Activated T-cell treated with anti-CD3 and anti-CD28 coated beads, Interleukin-2, amount 50 U/mL, for 72 hours (primary cell): ENCODE results near the gene CD74. TPM values are rescaled to one million over a fixed set of nuclear protein-coding genes. Genes with fewer than 3 reads are reported as not detected.

ENCODE experiments used
- ATAC-seq, 2 donors: fragments of 150-1000 bp; cut with Tn5 transposase; replicated peaks in 1 of 2; 2 replicates each; pipeline ENCODE4 v1.10.0; 2021; ENCODE audit warnings: moderate library complexity in 2 of 2, mild to moderate bottlenecking in 1 of 2
- DNase-seq, 2 donors: peaks; one replicate each; pipeline ENCODE4 v3.0.0; 2021 to 2022; ENCODE audit warnings: mixed read lengths in 1 of 2
- H3K27ac Mint-ChIP-seq: one replicate; pipeline ENCODE4 v1.8.0; 2022; ENCODE audit warnings: mild to moderate bottlenecking, moderate library complexity, mixed read lengths
- H3K27me3 Mint-ChIP-seq: one replicate; pipeline ENCODE4 v1.8.0; 2022; ENCODE audit warnings: low read depth, mixed read lengths
- H3K36me3 Mint-ChIP-seq, 2 donors: one replicate each; pipeline ENCODE4 v1.8.0; 2022; ENCODE audit warnings: mixed read lengths in 2 of 2, mild to moderate bottlenecking in 1 of 2; ENCODE audit not compliant: insufficient read depth in 2 of 2
- H3K4me1 Mint-ChIP-seq: one replicate; pipeline ENCODE4 v1.8.0; 2022; ENCODE audit warnings: low read depth, mixed read lengths
- H3K4me3 Mint-ChIP-seq, 2 donors: one replicate each; pipeline ENCODE4 v1.8.0; 2022; ENCODE audit warnings: mild to moderate bottlenecking in 2 of 2, mixed read lengths in 2 of 2, moderate library complexity in 2 of 2
- H3K9me3 Mint-ChIP-seq, 2 donors: one replicate each; pipeline ENCODE4 v1.8.0; 2022; ENCODE audit warnings: mixed read lengths in 2 of 2
- total RNA-seq, 2 donors: library from RNA; stranded (reverse); gene quantifications; one replicate each; pipeline ENCODE4 v1.2.3, GENCODE V29; 2022

CD74 gene
- total RNA-seq, 2 donors from 2014 or later, result 363 to 455 TPM

DNA sequence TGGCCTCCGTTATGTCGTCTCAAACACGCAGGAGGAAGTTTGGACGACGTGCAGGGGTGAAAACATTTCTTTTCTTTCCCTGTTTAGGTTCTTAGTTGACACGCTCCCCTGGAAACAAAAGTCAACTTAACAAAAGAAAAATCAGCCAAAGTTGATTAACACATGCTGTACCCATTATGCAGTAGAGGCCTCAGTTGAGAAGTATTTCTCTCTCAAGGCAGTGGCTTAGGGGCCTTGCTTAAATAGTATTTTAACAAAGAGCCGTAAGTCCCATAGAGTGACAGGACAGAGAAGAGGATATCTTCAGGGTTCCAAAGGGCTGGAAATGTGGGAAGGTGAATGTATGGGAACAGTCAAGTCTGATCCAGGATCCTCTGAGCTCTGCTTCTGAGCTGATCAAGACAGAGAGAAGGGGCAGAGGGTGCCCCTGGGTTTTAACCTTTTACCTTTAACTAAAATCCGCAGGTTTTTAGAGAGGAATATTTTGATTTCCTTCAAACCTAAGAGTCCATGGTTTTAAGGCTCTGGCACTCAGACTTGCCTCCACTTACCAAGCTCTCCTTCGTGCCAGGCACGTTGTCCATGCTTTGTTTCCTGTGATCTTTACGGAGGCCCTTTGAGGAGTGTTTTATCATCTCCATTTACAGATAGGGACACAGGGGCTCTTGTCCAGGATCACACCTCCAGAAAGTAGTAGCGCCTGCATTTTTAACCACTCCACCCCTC, 629 bp upstream of the CD74 start:
- Mint-ChIP-seq H3K9me3 (no peaks in the 10 kb centered on the region), H3K4me1 (peaks cover 42% of the 10 kb centered on the region), H3K36me3 (peaks cover 3 to 5% of the 10 kb centered on the region in 2 donors), H3K27ac (peak overlapping the region; percentile 88), H3K4me3 (peak overlapping the region; percentile 88 to 90), H3K27me3 (no peaks in the 10 kb centered on the region)
- no peak for ATAC-seq
- no peak for DNase-seq

DNA sequence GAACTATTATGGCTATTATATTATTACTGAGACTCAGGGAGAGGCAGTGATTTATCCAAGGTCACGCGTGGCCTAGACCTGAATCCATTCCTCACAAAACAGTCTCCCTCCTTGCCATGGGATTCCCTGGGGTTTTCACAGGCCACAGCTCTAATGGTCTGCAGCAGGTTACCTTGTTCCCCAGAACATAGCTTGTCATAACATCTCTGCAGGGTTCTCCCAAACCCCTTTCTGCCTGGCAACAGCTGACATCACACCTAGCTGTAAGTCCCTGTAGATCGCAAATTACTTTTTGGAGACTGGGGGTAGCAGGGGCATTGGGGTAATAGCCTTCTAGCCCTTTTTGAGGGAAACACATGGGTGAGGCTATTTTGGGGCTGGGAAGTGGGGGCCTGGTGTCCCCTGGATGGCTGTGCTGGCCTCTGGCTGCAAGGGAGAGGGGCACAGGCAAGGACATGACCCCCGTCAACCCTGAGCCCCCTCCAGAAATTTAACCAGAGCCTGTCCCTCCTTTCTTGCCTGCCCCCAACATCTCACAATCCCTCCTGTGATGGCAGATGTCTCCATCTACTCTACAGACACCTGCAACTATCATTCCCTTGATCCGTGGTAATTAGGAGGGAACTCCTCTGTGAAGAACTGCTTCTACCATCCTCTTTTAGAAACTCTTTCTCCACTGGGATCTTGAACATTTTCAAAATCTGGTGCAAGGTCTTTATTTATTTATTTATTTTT, 1.3 kb downstream of the CD74 start:
- DNase-seq (peak; percentile 71 to 76), ATAC-seq (peak; percentile 28 to 35)
- H3K27ac Mint-ChIP-seq, result peak overlapping the region; percentile 90
- peaks cover 42% of the 10 kb centered on the region for H3K4me1 Mint-ChIP-seq
- H3K27me3 Mint-ChIP-seq, result no peaks in the 10 kb centered on the region
- peaks cover 3 to 5% of the 10 kb centered on the region in 2 donors for H3K36me3 Mint-ChIP-seq
- no peaks in the 10 kb centered on the region for H3K9me3 Mint-ChIP-seq
- H3K4me3 Mint-ChIP-seq, result peak overlapping the region; percentile 88 to 90

- H3K4me3 Mint-ChIP-seq, result peak overlapping the region; percentile 88 to 90
- H3K36me3 Mint-ChIP-seq, result peaks cover 5% of the 10 kb centered on the region in 2 donors
- H3K27me3 Mint-ChIP-seq, result no peaks in the 10 kb centered on the region
- H3K4me1 Mint-ChIP-seq, result peaks cover 42% of the 10 kb centered on the region
- DNase-seq, result peak; percentile 46 to 47
- H3K9me3 Mint-ChIP-seq, result no peaks in the 10 kb centered on the region
- H3K27ac Mint-ChIP-seq, result peak overlapping the region; percentile 90
- peak; percentile 19 to 21 for ATAC-seq
Measured at GRCh38 chr5:150410524-150411244, 2.0 kb downstream of the CD74 start.

DNA sequence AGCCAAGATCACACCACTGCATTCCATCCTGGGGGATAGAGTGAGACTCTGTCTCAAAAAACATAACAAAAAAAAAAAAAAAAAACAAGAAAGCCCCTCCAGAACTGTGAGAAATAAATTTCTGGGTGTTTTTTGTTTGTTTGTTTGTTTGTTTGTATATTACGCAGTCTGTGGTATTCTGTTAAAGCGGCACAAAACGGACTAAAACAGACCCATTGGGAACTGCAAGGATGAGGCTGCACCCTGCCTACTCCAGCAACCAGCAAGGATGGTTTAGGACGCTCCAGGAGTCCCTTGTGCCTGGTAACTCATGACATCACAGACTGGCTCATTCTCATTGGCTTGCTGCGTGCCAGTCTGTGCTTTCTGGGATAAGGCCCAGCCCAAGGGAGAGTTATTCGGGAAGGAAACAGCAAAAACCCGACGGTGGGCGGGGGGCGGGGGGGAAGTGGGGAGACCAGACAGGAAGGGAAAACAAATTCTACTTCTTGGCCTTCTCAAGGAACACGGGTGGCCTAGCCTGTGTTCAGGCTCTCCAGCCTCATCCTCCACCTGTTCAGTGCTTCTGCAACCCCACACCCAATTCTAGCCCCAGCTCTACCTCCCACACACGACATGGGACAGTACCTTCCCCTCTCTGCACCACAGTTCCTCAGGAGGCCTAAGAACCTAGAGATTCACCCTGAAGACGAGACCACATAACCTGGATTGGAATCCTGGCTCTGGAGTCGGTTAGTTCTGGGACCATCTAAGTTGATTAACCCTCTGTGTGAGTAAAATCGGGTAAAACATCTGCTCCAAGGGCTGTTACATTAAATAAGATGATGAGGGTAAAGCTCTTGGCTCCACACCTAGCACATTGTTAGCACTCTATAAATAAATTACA, 2.8 kb downstream of the CD74 start:
- Mint-ChIP-seq H3K27ac (peak overlapping the region; percentile 90), H3K27me3 (no peaks in the 10 kb centered on the region), H3K9me3 (no peaks in the 10 kb centered on the region), H3K36me3 (peaks cover 5% of the 10 kb centered on the region in 2 donors), H3K4me1 (peaks cover 42% of the 10 kb centered on the region), H3K4me3 (peak overlapping the region; percentile 88 to 90)
- peak; percentile 21 to 30 for ATAC-seq
- peak; percentile 49 to 56 for DNase-seq

GRCh38 chr5:150408231-150408943, 4.3 kb downstream of the CD74 start:
- no peak for DNase-seq
- peaks cover 37% of the 10 kb centered on the region for H3K4me1 Mint-ChIP-seq
- H3K27ac Mint-ChIP-seq, result no peak overlapping the region
- no peaks in the 10 kb centered on the region for H3K9me3 Mint-ChIP-seq
- no peak for ATAC-seq
- H3K27me3 Mint-ChIP-seq, result no peaks in the 10 kb centered on the region
- H3K4me3 Mint-ChIP-seq, result peak overlapping the region in 1 of 2 donors; percentile 43
- peaks cover 5% of the 10 kb centered on the region in 2 donors for H3K36me3 Mint-ChIP-seq

GRCh38 chr5:150407096-150407720, 5.5 kb downstream of the CD74 start:
- Mint-ChIP-seq H3K4me1 (peaks cover 31% of the 10 kb centered on the region), H3K9me3 (no peaks in the 10 kb centered on the region), H3K36me3 (peaks cover 1 to 7% of the 10 kb centered on the region in 2 donors), H3K4me3 (no peak overlapping the region), H3K27me3 (no peaks in the 10 kb centered on the region), H3K27ac (peak overlapping the region; percentile 76)
- no peak for DNase-seq
- no peak for ATAC-seq

DNA sequence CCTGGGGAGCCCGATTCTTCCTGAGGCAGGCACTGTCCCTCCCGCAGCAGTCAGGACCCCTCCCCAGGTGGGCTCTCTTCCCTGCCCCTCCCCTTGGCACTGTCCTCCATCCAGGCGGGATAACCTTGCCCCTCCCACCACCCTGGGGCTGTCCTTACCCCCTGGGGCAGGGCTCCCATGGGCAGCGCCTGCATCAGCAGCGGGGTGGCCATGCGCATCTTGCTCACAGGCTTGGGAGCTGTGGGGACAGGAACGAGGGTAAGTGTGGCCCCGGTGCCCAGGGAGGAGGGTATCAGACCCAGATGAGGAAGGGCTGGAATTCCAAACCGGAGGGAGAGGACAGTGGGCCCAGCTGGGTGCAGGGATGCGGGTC, 6.0 kb downstream of the CD74 start:
- no peak overlapping the region for H3K4me3 Mint-ChIP-seq
- H3K4me1 Mint-ChIP-seq, result peaks cover 30% of the 10 kb centered on the region
- no peaks in the 10 kb centered on the region for H3K9me3 Mint-ChIP-seq
- H3K27ac Mint-ChIP-seq, result peak overlapping the region; percentile 76
- no peak for DNase-seq
- no peak for ATAC-seq
- H3K36me3 Mint-ChIP-seq, result peaks cover 1 to 7% of the 10 kb centered on the region in 2 donors
- no peaks in the 10 kb centered on the region for H3K27me3 Mint-ChIP-seq

DNA sequence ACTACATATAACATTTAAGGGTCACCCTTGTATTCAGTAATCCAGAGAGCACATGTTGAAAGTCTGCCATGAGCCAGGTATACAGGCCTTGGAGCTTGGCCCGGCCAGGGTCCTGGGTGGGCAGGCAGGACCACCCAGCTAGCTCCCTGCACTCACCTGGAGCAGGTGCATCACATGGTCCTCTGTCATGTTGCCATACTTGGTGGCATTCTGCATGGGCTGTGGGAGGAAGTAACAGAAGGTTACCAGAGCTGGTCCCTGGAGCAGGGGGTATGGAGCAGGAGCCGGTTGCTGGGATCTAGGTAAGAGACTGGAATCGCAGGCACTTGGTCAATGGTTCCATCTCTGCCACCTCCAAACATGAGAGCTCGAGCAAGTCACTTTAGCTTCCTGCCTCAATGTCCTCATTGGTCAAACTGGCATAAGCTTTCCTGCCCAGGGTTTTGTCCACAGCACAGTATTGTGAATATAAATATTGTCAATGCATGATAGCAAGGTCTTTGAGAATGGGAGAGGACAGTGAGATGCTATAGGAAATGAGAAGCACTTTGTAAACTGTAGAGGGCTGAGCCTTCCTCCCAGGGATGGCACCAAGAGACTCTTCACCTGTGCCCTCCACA, 6.5 kb downstream of the CD74 start:
- peaks cover 1 to 7% of the 10 kb centered on the region in 2 donors for H3K36me3 Mint-ChIP-seq
- H3K4me1 Mint-ChIP-seq, result peaks cover 25% of the 10 kb centered on the region
- H3K27me3 Mint-ChIP-seq, result no peaks in the 10 kb centered on the region
- DNase-seq (no peak), ATAC-seq (no peak)
- H3K27ac Mint-ChIP-seq, result peak overlapping the region; percentile 73
- H3K9me3 Mint-ChIP-seq, result no peaks in the 10 kb centered on the region
- H3K4me3 Mint-ChIP-seq, result no peak overlapping the region

DNA sequence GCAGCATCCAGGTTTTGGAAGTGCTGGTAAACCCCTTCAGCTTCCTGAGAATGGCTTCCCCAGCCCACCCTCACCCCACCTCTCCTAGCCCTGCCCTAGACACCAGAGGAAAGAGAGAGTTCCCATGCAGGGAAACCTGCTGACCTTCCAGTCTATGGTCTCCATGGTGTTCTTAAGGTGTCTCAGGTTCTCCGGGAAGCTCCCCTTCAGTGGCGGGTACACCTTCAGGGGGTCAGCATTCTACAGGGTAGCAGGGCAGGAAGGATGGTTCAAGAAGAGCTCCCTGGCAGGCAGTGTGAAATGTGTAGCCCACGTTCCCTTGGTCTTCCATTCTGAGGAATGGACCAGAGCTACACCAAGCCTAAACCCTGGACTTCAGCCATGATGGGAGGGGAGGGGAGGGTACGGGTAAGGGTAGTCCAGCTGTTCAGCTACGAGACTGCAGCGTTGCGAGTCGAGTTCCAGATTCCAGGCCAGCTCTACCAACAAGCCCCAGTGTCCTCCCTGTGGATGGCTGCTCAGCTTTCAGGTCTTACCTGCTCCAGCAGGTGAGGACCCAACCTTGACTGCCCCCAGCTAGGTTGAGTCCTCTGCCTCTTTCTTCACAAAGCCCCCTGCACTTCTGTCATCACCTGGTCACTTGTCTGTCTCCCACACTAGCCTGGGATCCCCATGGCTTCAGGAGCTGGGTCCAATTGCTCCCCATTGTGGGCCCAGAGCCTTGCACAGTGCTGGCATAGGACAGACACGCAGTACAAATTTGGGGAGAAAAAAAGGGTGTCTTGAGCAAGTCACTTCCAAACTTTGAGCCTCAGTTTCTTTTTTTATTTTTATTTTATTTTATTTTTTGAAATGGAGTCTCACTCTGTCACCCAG, 7.5 kb downstream of the CD74 start:
- Mint-ChIP-seq H3K27ac (no peak overlapping the region), H3K4me1 (peaks cover 15% of the 10 kb centered on the region), H3K27me3 (no peaks in the 10 kb centered on the region), H3K9me3 (no peaks in the 10 kb centered on the region), H3K36me3 (peaks cover 0 to 10% of the 10 kb centered on the region in 2 donors), H3K4me3 (no peak overlapping the region)
- ATAC-seq (no peak), DNase-seq (no peak)

- DNase-seq (no peak), ATAC-seq (no peak)
- Mint-ChIP-seq H3K27me3 (no peaks in the 10 kb centered on the region), H3K4me1 (peaks cover 8% of the 10 kb centered on the region), H3K9me3 (no peaks in the 10 kb centered on the region), H3K4me3 (no peak overlapping the region), H3K27ac (no peak overlapping the region), H3K36me3 (peaks cover 0 to 12% of the 10 kb centered on the region in 2 donors)
Measured at GRCh38 chr5:150404535-150404934, 8.2 kb downstream of the CD74 start.

DNA sequence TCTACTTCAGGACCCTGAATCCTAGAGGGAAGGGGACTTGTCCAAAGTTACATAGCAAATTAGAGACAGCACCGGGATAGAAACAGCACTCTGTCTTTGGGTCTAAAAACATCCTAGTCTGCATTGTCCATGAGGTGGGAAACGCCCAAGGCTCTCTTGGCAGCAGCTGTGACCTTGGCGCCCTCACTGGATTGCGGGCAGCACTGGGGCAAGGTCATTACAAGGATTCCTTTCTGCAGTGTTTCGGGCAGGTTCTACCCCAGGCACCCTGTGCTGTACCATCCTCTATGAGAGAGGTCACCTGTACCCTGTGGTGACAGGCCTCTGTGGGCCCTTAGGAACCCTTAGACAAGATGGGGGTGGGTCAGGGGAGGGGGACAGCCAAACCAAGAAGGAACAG, 8.6 kb downstream of the CD74 start:
- DNase-seq, result no peak
- Mint-ChIP-seq H3K36me3 (peaks cover 0 to 12% of the 10 kb centered on the region in 2 donors), H3K27me3 (no peaks in the 10 kb centered on the region), H3K9me3 (no peaks in the 10 kb centered on the region), H3K4me3 (no peak overlapping the region), H3K4me1 (peaks cover 7% of the 10 kb centered on the region), H3K27ac (no peak overlapping the region)
- no peak for ATAC-seq
